Brain microvascular endothelial cell (primary cell): ENCODE measurements around the gene SCAPER.
A peak's percentile ranks its signal among the peaks of the same experiment; 100 is the strongest.

Source experiments
- DNase-seq: peaks from one replicate; pipeline ENCODE4 v3.0.0-alpha.2; 2020
- H3K27ac ChIP-seq: fragments of 250-450 bp; sonication (Bioruptor Pico); 2 replicates; pipeline ENCODE4 v1.5.1; 2020; ENCODE audit warnings: mild to moderate bottlenecking, moderate library complexity
- H3K27me3 ChIP-seq: fragments of 250-450 bp; sonication (Bioruptor Pico); replicated peaks from 2 replicates; pipeline ENCODE4 v1.5.1; 2020; ENCODE audit warnings: mild to moderate bottlenecking
- H3K36me3 ChIP-seq: fragments of 250-450 bp; sonication (Bioruptor Pico); replicated peaks from 2 replicates; pipeline ENCODE4 v1.5.1; 2020; ENCODE audit warnings: mild to moderate bottlenecking
- H3K4me3 ChIP-seq: 2 replicates; pipeline ENCODE4 v1.5.1; 2011; ENCODE audit warnings: low read depth, mild to moderate bottlenecking, control low read depth, low read length, moderate library complexity
- CTCF ChIP-seq: IDR thresholded peaks from 2 replicates; pipeline ENCODE4 v1.5.1; 2011; ENCODE audit warnings: low read depth, mild to moderate bottlenecking, moderate library complexity, low read length, control low read depth, inconsistent platforms; ENCODE audit errors: missing control alignments
- in situ Hi-C: cut with HindIII; loops from 2 replicates; pipeline ENCODE4 v1.10.0; 2017; ENCODE audit warnings: low sequenced_read_pairs, low pct_ligation_motif_present

SCAPER gene

GRCh38 chr15:76347482-76348055, 557.6 kb downstream of the SCAPER start:
- no peak overlapping the region for H3K4me3 ChIP-seq
- peaks cover 53% of the 10 kb centered on the region for H3K27me3 ChIP-seq
- in situ Hi-C loops, result no loop called here
- no peak for DNase-seq
- no peak overlapping the region for H3K27ac ChIP-seq
- no peaks in the 10 kb centered on the region for H3K36me3 ChIP-seq
- no peak for TF ChIP-seq CTCF

- no peaks in the 10 kb centered on the region for H3K36me3 ChIP-seq
- in situ Hi-C loops, result no loop called here
- H3K27ac ChIP-seq, result no peak overlapping the region
- no peak for TF ChIP-seq CTCF
- H3K27me3 ChIP-seq, result peaks cover 60% of the 10 kb centered on the region
- DNase-seq, result no peak
- H3K4me3 ChIP-seq, result peak overlapping the region; percentile 31
These were observed 558.3 kb downstream of the SCAPER start for GRCh38 chr15:76346669-76347481.

- no peak for TF ChIP-seq CTCF
- peaks cover 68% of the 10 kb centered on the region for H3K27me3 ChIP-seq
- in situ Hi-C loops, result no loop called here
- H3K4me3 ChIP-seq, result peak overlapping the region; percentile 22
- H3K36me3 ChIP-seq, result no peaks in the 10 kb centered on the region
- no peak overlapping the region for H3K27ac ChIP-seq
- DNase-seq, result no peak
These were observed 559.1 kb downstream of the SCAPER start for GRCh38 chr15:76345880-76346668.

GRCh38 chr15:76345583-76345879, 559.6 kb downstream of the SCAPER start:
- H3K36me3 ChIP-seq, result no peaks in the 10 kb centered on the region

GRCh38 chr15:76344893-76345582, 560.1 kb downstream of the SCAPER start:
- Histone ChIP-seq H3K4me3 (no peak overlapping the region), H3K36me3 (no peaks in the 10 kb centered on the region), H3K27me3 (peaks cover 77% of the 10 kb centered on the region), H3K27ac (no peak overlapping the region)
- in situ Hi-C loops, result no loop called here
- TF ChIP-seq CTCF, result no peak
- no peak for DNase-seq

More at GRCh38 chr15:76345583-76345879, 559.6 kb downstream of the SCAPER start:
- peaks cover 74% of the 10 kb centered on the region for H3K27me3 ChIP-seq
- DNase-seq, result no peak
- no peak for TF ChIP-seq CTCF
- in situ Hi-C loops, result no loop called here
- H3K27ac ChIP-seq, result no peak overlapping the region
- H3K4me3 ChIP-seq, result no peak overlapping the region
